ENCODE results near the gene FES.
"Not testable (repeated sequence)": the region's sequence is repeated elsewhere in the genome, so short reads cannot be mapped to it uniquely, and the experiment has no call there.

FES gene

GRCh38 chr15:90883976-90884718 lies at the start of gene FES:
FES (plus strand) TSS chr15:90884504; CDS start chr15:90885046, 542 bp downstream.
- DNase-seq (ENCODE audit: low read depth) = no peak

- no peak for DNase-seq (ENCODE audit: low read depth)
These were observed 49.7 kb upstream of the FES start for GRCh38 chr15:90834626-90835025.

- DNase-seq (ENCODE audit: low read depth) = no peak
These were observed 47.9 kb upstream of the FES start for GRCh38 chr15:90836296-90836871.

DNA sequence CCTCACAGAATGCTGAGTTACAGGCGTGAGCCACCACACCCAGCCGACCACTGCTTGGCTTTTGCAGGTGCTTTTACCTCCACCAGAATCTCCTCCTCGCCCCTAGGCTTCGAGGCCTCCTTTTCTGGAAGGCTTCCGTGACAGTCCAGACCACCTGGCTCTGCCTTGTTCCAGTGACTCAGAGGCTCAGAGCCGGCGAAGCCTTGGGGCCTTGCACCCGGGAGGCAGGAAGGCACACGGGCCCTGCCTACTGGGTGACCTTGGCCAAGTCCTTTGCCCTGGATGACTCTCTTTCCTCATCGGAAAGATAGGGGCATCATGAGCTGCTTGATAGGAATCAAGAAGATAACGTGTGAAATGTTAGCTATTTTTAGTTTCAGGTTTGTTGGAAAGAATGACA lies 47.2 kb upstream of the FES start:
- DNase-seq (ENCODE audit: low read depth) = no peak

DNA sequence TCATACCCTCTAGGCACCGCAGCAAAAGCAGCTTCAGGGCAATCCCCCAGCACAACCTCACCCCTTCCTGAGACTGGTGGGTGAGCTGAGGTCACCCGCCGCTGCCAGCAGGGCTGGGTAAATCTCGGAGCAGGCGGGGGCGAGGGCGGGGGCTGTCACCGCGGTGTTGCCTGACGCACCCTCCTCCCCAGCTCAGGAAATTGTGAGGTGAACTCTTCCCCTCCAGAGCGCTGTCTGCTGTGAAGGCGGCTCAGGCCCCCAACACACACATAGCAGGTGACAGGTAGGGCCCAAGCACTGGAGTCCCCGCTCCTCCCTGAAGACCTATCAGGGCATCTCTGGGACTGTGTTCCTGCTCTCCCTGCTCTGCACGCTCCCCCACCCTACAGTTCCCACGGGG lies 46.2 kb upstream of the FES start:
- peak; percentile 82 for DNase-seq (ENCODE audit: low read depth)

GRCh38 chr15:90838544-90838943 lies 45.8 kb upstream of the FES start:
- no peak for DNase-seq (ENCODE audit: low read depth)

GRCh38 chr15:90839187-90840071 lies 44.9 kb upstream of the FES start:
- DNase-seq (ENCODE audit: low read depth) = no peak

GRCh38 chr15:90840157-90840855 lies 44.0 kb upstream of the FES start:
- no peak for DNase-seq (ENCODE audit: low read depth)

DNA sequence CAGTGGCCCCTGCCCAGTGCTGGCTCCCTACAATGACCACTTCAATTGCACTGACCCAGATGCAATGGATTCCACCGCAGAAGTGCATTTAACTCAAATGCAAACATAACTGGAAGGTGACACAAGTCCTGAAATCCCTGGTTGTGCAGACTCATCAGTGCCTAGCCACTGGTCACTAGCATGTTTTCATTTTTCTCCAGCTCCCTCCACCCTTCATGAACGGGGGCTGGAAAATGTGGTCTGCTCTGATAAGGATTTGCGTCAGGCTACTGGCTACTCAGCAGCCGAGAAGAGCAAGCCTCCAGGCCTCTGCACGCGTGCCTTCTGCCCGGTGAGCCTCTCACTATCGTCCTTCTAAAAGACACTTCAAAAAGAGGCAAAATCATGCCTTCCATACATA lies 43.4 kb upstream of the FES start:
- DNase-seq (ENCODE audit: low read depth) = no peak

DNA sequence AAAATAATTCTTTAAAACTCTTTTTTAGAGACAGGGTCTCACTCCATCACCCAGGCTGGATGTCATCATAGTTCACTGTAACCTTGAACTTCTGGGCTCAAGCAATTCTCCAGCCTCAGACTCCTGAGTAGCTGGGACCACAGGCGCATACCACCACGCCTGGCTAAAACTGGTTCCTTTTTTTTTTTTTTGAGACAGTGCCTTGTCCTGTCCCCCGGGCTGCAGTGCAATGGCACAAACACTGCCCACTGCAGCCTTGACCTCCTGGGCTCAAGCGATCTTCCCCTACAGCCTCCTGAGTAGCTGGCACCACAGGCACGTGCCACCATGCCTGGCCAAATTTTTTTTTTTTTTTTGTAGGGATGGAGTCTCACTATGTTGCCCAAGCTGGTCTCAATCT lies 39.6 kb upstream of the FES start:
- no peak for DNase-seq (ENCODE audit: low read depth)

DNA sequence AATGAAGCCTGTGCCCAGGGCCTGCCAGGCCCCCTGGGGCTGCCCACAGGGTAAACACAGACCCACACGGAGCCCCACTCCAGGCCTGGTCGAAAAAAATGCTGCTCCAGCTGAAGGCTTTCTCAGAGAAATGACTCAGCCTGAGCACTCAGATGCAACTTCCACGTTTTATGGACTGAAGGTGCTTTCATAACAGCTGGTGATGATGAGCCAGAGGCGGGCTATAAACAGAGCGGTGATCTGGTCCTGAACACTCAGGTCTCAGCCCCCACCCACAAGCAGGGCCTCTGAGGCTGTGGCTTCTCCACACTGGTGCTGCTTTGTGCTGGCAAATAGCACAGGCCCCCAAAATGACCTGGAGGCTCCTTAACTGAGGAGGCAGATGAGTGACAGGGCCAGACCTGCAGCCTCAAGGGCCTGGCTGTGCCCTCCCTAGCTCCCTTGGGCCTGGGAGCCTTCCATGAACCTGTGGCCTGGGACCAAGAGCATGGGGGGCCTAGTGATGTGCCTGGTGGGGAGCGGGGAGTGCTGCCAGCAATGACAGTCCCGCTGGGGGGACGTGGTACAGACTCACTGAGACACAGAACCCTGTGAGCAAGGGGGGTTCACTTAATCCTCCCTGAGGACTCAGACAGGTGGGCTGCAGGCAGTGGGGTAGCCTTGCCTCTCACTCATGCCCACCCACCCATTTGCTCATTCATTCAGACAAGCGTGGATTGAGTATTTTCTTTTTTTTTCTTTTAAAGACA lies 38.9 kb upstream of the FES start:
- no peak for DNase-seq (ENCODE audit: low read depth)

GRCh38 chr15:90849424-90849823 lies 34.9 kb upstream of the FES start:
- not testable (repeated sequence) for DNase-seq (ENCODE audit: low read depth)

- DNase-seq (ENCODE audit: low read depth) = peak; percentile 53
These were observed 33.2 kb upstream of the FES start for GRCh38 chr15:90851114-90851513.

GRCh38 chr15:90851940-90852339 lies 32.4 kb upstream of the FES start:
- DNase-seq (ENCODE audit: low read depth) = no peak

GRCh38 chr15:90855139-90855538 lies 29.2 kb upstream of the FES start:
- no peak for DNase-seq (ENCODE audit: low read depth)

DNA sequence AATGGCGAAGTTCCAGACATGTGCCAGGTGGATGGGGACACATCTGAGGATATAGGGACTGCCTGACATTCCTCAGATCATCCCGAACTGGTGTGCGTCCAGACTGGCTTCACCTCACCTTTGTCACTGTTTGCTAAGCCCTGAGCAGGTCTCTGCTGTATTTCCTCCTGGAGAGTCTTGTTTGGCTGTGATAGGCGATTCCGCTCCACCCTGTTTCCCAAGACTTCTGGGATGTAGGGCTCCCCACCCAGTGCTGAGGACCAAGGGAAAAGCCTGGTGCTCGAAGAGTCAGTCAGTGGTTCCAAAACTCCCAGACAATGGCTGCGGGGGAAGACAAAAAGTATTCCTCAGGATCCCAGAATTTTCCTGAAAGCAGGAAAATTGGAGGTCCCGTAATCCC lies 27.0 kb upstream of the FES start:
- DNase-seq (ENCODE audit: low read depth) = no peak

DNA sequence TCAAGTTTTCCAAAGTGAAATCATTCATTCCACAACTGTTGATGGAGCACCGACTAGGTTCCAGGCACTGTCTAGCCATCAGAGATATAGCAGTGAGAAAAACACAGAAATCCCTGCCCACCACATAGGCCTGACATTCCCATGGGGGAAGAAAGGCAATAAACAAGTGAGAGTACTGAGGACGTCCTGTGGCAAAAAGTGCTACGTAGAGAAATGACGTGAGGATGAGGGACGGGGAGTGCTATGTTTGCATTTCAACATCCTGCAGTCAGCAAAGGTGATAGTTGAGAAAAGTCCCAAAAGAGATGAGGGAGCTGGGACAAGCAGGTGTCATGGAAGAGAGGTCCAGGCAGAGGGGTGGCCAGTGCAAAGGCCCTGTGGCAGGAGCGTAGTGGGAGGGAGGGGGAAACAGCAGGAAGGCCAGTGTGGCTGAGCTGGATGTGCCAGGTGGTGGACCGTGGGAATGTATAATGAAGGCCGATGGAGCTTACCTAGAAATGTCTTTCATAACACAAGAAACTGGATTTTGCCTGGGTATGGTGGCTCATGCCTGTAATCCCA lies 26.3 kb upstream of the FES start:
- DNase-seq (ENCODE audit: low read depth) = no peak

GRCh38 chr15:90859234-90860131 lies 24.8 kb upstream of the FES start:
- no peak for DNase-seq (ENCODE audit: low read depth)

GRCh38 chr15:90860450-90860849 lies 23.9 kb upstream of the FES start:
- no peak for DNase-seq (ENCODE audit: low read depth)

All from T-helper 22 cell (primary cell).